NCI-H748 (cell line): ENCODE measurements around the gene ISM1.

Experiments used
- DNase-seq: peaks from one replicate; lab custom pipeline; 2025; ENCODE audit not compliant: unreplicated experiment; lab: John Stamatoyannopoulos, UW

ISM1 gene

GRCh38 chr20:13220904-13221297 lies at the start of gene ISM1:
Gene ISM1 (plus strand): TSS chr20:13221274. CDS start chr20:13221777, 503 bp downstream.
- DNase-seq = peak; percentile 83

DNA sequence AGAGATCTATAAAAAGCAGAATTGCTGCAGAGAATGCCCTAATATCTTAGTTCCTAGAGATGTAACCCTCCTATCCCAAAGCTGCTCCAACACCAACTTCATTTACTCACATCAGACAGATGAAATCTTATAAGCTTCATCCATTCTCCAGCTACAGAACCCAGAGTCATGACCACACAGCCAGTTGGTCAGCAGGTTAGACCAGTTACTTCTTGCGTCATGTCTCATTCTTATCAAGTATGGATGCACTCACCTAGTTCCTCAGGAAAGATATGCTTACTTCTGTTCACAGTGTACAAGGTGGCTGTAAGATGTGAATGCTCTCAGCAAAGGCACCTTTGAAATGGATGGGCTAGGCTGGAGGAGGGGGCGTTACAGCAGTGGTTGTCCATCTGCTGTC lies 47.9 kb upstream of the ISM1 start:
- DNase-seq = no peak

DNA sequence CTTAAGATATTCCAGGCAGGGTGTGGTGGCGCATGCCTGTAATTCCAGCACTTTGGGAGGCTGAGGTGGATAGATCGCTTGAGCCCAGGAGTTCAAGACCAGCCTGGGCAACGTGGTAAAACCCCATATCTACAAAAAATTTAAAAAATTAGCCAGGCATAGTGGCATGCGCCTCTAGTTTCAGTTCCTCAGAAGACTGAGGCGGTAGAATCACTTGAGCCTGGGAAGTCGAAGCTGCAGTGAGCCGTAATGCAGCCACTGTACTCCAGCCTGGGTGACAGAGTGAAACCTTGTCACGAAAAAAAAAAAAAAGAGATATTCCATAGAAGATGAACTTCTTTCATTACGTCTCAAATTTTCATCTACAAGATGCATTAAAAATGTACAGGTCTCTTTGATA lies 46.7 kb upstream of the ISM1 start:
- DNase-seq = no peak

GRCh38 chr20:13180986-13181889 lies 39.8 kb upstream of the ISM1 start:
- DNase-seq = no peak

- no peak for DNase-seq
These were observed 38.1 kb upstream of the ISM1 start for GRCh38 chr20:13183005-13183404.

- DNase-seq = no peak
These were observed 34.9 kb upstream of the ISM1 start for GRCh38 chr20:13186043-13186774.

DNA sequence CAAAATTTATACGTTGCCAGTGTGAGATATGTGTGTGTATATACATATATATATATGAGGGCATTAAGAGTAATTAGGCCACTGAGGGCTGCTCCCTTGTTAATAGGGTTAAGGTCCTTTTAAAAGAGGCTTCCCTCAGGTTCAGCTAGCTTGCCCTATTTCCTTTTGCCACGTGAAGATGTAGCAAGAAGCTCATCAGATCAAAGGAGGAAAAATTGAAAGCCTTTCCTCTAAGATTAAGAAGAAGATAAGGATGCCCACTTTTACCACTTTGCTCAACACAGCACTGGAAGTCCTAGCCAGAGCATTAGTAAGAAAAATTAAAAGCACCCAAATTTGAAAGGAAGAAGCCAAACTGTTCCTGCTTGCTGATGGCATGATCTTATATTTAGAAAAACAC lies 33.2 kb upstream of the ISM1 start:
- DNase-seq = no peak

DNA sequence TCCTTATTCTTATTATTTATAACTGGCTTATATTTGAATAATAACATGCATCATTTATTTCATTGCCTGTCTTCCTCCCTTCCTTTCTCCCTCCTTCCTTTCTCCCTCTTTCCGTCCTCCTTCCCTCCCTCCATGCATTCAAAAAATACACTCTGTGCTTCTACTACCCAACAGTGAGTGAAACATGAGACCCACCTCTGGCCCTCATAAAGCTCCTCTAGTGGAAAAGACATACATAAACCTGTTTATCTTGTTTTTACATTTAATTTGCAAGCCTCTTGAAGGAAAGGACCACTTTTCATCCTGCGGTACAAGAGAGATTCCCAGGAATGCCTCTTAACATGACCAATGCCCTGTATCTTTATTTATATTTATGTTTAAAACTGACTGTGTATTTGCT lies 21.8 kb upstream of the ISM1 start:
- DNase-seq = peak; percentile 94

- DNase-seq = peak; percentile 100
These were observed 20.1 kb upstream of the ISM1 start for GRCh38 chr20:13200767-13201500.

GRCh38 chr20:13202565-13202964 lies 18.5 kb upstream of the ISM1 start:
- DNase-seq = peak; percentile 83

GRCh38 chr20:13205425-13205824 lies 15.6 kb upstream of the ISM1 start:
- no peak for DNase-seq

GRCh38 chr20:13205848-13206434 lies 15.1 kb upstream of the ISM1 start:
- DNase-seq = peak; percentile 49

DNA sequence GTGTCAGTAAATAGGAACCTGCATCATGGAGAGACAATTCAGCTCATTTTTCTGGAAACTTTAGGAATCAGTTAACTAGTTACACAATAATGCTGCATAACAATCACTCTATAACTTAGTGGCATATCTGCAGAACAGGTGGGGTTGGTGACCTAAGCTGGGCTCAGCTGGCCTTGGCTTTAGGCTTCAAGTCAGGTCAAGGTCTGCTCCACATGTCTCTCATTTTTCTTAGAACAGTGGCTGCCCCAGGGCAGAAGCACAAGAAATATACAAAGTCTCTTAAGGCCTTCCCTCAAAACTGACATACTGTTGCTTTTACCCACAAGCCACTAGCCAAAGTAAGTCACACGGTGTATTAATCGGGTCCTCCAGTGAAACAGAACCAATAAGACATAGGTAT lies 14.1 kb upstream of the ISM1 start:
- no peak for DNase-seq

- DNase-seq = no peak
These were observed 9.0 kb upstream of the ISM1 start for GRCh38 chr20:13211956-13212618.

- no peak for DNase-seq
These were observed 8.3 kb upstream of the ISM1 start for GRCh38 chr20:13212750-13213149.

- DNase-seq = no peak
These were observed 7.7 kb upstream of the ISM1 start for GRCh38 chr20:13213335-13213734.

GRCh38 chr20:13216533-13216932 lies 4.5 kb upstream of the ISM1 start:
- no peak for DNase-seq

- no peak for DNase-seq
These were observed 1.5 kb upstream of the ISM1 start for GRCh38 chr20:13219327-13220193.

- peak; percentile 83 for DNase-seq
These were observed 725 bp upstream of the ISM1 start for GRCh38 chr20:13220194-13220903.
